Non-pigmented ciliary epithelial cell (primary cell): ENCODE measurements around the gene SH2D2A.

Experiments used
- DNase-seq: peaks from one replicate; pipeline ENCODE4 v3.0.0-alpha.2; 2010; ENCODE audit warnings: low read depth

Gene SH2D2A

GRCh38 chr1:156823210-156823790 lies 6.7 kb upstream of the SH2D2A start:
- no peak for DNase-seq

GRCh38 chr1:156822680-156823079 lies 6.0 kb upstream of the SH2D2A start:
- no peak for DNase-seq

- peak; percentile 60 for DNase-seq
Observed at GRCh38 chr1:156821801-156822200, 5.2 kb upstream of the SH2D2A start.

GRCh38 chr1:156815961-156816422 lies 656 bp downstream of the SH2D2A start:
- DNase-seq = no peak

GRCh38 chr1:156815307-156815826 lies 1.3 kb downstream of the SH2D2A start:
- DNase-seq = no peak

GRCh38 chr1:156814571-156815260 lies 1.9 kb downstream of the SH2D2A start:
- DNase-seq = no peak

GRCh38 chr1:156813750-156814570 lies 2.7 kb downstream of the SH2D2A start:
- no peak for DNase-seq

- no peak for DNase-seq
Observed at GRCh38 chr1:156813298-156813697, 3.4 kb downstream of the SH2D2A start.

- no peak for DNase-seq
Observed at GRCh38 chr1:156812293-156812990, 4.2 kb downstream of the SH2D2A start.

GRCh38 chr1:156811168-156811567 lies 5.5 kb downstream of the SH2D2A start:
- DNase-seq = no peak

- no peak for DNase-seq
Observed at GRCh38 chr1:156809711-156810366, 6.8 kb downstream of the SH2D2A start.

GRCh38 chr1:156809281-156809680 lies 7.4 kb downstream of the SH2D2A start:
- no peak for DNase-seq

GRCh38 chr1:156808186-156809030 lies 8.2 kb downstream of the SH2D2A start:
- no peak for DNase-seq

- no peak for DNase-seq
Observed at GRCh38 chr1:156807627-156808026, 9.0 kb downstream of the SH2D2A start.

GRCh38 chr1:156806512-156807440 lies 9.9 kb downstream of the SH2D2A start:
- DNase-seq = no peak

GRCh38 chr1:156805766-156806511 lies 10.7 kb downstream of the SH2D2A start:
- DNase-seq = no peak

- DNase-seq = no peak
Observed at GRCh38 chr1:156804572-156805243, 11.9 kb downstream of the SH2D2A start.

GRCh38 chr1:156804026-156804425 lies 12.6 kb downstream of the SH2D2A start:
- DNase-seq = no peak
